Skin of body (tissue), 2 donors: ENCODE results near the gene VARS2. TPM values are rescaled to one million over a fixed set of nuclear protein-coding genes. Genes with fewer than 3 reads are reported as not detected.
A peak's percentile ranks its signal among the peaks of the same experiment; 100 is the strongest.

ENCODE experiments used
- DNase-seq: peaks from one replicate; lab custom pipeline; 2025; lab: John Stamatoyannopoulos, UW
- total RNA-seq: library from RNA; depleted of rRNA; stranded (reverse); fragments of >200 nt; gene quantifications from one replicate; pipeline ENCODE4 v1.2.3, GENCODE V29; 2014

VARS2 gene
- total RNA-seq, 1 donor from 2014 or later = 11.8 TPM

DNA sequence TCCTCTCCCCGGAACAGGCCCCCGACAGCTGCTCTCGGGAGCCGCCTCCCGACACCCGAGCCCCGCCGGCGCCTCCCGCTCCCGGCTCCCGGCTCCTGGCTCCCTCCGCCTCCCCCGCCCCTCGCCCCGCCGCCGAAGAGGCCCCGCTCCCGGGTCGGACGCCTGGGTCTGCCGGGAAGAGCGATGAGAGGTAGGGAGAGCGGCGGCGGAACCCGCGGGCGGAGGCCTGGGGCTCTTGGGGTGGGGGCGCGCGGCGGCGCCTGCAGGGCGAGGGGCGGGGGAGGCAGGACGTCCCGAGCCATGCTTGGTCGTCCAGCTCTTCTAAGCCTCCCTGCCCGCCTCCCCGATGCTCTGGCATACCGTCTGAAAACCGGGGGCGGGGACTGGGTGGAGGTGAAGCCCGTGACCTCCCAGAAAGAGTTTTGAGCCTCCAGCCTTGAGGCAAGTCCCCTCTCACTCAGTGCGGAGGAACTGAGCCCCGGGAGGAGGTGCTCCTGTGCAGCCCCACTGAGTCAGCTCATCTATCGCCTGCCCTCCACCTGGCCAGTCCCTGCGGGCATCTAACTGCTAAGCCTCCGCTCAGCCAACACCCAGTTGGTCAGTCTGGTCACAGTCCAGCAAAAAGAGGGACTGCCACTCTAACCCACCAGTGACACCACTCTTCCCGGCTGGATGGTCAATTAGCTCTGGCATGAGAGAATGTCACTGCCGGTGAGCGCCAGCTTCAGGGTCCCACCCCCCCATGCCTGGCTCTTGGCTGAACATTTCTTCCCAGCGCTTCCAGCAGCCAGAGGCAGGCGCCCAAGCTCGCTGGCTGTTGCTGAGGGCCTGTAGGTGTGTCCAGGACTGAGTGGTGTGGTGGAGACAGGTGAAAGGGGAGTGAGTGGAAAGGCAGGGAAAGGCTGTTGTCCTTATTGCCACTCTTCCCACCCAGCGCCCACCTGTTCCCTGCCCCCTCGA is 29.2 kb upstream of the VARS2 start:
- no peak for DNase-seq

DNA sequence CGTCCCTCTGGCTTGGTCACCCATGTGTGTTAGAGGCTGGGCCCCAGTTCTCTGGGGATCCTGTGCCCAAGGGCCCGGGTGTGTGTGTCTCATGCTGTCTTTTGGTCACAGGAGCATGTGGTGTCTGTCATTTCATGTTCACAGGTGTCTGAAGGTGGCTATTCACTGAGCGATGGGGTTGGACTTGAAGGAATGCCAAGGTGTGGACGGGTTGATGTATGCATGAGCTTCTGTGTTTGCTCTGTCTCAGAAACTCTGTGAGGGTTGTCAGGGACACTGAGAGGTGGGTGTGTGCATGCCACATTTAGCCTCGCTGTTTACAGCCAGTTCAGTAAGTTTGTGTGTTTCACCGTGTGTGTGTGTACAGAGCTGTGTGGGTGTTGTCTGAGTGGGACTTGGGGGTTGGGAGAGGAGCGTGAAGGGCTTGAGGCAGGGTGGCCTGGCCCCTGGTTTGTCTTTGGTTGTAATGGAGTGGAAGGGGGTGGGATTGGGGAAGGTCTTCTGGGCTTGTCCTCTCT is 28.5 kb upstream of the VARS2 start:
- DNase-seq = peak; percentile 37

DNA sequence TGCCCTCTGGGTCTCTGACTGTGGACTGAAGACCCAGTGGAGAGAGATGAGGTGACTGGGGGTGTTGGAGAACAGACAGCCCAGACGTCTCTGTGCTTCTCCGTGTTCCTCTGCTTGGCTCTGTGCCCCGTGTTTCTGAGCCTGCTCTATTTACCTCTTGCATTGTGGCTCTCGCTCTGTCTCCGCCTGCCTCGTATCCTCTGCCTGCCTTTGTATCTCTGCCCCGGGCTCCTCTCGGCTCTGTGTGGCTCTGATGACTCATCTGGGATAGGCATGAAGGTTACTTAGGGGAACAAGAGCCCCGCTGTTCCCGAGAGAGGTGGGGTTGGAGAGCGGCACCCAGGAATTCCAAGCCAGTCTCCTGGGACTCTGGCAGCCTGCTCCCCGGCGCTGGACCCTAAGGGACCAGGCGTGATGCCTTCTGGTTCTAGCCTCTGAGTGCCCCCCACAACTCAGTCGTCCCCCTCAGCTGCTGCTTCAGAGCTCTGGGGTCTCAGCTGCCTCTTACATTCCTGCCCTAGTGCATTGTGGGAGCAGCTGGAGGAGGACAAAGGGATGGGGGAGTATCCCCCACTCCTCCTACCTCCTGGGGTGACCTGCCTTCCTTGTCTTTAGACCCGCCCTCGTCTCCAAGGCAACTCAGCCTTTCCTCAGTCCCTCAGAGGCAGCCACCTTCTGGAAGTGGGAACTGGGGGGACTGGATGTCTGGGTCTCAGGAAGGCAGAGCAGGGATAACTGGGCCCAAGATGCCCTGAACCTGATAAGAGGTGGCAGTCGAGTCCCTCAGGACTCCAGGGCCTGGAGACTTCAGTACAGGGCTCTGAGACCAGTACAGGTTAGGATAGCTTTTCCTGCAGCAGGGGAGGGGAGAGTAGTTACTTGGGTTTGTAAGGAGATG is 27.8 kb upstream of the VARS2 start:
- peak; percentile 37 for DNase-seq

DNA sequence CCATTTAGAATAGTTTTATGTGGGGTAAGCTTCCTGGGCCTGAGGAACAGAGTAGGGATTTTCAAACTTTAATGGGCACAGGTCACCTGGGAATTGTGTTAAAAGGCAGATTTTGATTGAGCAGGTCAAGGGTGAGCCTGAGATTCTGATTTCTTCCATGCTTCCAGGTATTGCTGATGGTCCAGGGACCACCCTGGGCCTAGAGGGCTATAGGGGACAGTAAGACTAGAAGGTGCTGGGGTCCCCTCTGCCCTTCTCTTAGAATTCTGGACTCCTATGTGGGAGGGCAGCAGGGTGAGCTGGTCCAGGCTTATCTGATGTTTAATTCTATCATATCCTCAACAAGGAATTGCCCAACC is 27.2 kb upstream of the VARS2 start:
- DNase-seq = no peak

DNA sequence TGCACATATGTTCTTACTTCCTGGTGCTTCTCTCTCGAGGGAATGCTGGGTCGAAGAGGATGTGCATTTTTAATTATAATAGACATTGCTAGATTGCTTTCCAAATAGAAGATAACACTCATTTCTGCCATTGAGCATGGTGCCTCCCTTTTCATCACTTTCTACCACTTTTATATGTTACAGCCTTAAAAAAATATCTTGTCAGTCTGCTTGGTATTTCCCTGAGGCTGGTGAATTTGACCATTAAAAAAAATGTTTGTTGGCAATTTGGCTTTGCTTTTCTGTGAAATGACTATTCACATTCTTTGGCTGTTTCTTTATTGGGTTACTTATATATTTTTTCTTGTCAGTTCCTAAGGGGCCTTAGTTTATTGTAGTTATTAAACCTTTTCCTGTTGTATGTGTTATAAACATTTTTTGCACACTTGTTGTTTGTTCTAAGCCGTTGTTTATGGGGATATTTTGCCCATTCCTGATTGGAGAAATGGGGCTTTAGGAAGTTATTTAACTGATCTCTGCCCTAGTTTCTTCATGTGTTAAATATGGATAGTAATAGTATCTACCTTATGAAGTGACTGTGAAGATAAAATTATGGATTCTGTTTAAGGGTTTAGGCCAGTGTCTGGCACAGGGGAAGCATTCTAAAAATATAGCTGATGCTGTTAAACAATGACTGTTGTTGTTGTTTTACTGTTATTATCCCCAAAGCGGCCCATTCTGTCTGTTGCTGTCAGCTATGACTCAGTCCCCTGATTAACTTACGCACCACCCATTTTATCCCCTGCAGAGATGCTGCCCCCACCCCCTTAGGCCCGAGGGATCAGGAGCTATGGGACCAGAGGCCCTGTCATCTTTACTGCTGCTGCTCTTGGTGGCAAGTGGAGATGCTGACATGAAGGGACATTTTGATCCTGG is 25.9 kb upstream of the VARS2 start:
- no peak for DNase-seq

DNA sequence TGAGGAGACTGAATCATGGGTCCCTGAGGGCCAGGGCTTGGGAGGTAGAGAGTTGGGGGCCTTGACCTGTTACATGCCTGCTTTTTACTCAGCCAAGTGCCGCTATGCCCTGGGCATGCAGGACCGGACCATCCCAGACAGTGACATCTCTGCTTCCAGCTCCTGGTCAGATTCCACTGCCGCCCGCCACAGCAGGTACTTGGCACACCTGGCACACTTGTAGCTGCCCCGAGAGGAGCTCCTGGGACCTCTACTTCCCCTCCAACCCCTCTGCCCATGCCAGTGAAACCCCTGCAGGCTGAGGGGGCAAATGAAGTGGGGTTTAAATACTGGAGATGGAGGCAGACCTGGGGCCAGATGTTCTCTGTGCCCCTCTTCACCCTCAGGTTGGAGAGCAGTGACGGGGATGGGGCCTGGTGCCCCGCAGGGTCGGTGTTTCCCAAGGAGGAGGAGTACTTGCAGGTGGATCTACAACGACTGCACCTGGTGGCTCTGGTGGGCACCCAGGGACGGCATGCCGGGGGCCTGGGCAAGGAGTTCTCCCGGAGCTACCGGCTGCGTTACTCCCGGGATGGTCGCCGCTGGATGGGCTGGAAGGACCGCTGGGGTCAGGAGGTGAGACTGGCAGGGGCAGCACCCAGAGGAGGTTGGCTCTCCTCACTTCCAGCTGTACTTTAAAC is 25.1 kb upstream of the VARS2 start:
- DNase-seq = no peak

DNA sequence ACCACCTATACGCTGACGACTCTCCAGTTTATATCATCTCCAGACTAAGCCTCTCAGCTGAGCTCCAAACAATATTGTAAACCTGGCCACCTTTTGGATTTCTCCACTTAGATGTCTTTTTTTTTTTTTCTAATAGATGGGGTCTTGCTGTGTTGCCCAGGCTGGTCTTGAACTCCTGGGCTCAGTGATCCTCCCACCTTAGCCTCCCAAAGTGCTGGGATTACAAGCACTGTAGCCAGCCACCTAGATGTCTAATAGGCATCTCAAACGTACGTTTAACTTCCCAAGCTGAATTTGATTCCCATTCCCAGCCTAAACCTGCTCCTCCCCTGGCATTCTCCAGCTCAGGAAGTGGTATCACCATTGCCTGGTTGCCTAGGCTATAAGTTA is 24.5 kb upstream of the VARS2 start:
- no peak for DNase-seq

DNA sequence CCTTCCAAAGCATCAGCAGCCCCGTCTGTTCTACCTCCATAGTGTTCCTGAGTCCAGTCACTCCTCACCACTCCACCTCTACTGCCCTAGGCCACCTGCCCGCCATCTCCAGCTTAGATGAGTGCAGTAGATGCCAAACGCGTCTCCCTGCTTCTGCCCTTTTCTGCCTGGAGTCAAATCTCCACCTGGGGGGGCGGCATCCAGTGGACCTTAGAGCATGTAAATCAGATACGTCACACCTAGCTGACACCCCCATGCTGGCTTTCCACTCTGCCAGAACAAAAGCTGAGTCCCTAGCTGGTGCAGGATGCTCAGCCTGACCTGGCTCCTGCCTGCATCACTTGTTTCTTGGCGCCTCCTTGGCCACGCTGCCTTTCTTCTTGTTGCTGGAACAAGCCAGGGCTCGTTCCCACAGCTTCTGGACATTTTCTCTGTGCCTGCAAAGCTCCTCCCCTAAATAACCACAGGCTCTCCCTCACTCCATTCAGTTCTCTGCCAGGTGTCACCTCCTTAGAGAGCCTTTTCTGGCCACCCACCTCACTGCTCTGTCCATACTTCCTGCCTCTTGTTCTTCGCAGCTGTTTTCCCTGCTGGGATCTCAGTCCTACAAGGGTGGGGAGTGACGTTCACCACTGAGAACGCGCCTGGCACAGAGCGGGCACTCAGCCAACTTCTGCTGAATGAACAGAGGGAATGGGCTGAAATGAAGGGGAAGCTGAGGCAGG is 24.0 kb upstream of the VARS2 start:
- DNase-seq = no peak

DNA sequence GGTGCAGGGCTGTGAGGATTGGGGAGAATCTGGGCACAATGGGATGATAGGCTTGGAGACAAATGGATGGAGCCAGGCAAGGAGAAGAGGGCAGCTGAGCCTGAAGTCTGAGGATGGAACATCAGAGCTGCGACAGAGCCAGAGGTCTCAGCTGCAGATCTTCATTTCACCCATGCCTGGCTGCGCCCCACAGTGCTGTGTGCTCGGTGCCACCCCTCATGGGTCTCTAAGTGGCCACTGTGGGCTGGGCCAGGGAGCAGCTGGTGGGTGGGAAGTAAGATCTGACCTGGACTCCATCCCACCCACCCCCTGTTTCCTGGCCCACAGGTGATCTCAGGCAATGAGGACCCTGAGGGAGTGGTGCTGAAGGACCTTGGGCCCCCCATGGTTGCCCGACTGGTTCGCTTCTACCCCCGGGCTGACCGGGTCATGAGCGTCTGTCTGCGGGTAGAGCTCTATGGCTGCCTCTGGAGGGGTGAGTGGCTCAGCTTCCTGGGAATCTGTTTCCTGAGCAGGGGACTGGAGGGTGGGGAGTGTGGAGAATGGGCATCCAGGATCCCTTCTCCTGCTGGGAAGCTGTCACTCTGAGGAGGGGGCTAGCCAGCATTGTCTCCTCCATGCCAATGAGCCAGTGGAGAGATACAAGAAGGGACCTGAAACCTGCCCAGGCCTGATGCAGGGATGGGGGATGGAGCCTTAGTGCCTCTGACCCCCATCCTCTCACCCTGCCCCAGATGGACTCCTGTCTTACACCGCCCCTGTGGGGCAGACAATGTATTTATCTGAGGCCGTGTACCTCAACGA is 23.2 kb upstream of the VARS2 start:
- no peak for DNase-seq

DNA sequence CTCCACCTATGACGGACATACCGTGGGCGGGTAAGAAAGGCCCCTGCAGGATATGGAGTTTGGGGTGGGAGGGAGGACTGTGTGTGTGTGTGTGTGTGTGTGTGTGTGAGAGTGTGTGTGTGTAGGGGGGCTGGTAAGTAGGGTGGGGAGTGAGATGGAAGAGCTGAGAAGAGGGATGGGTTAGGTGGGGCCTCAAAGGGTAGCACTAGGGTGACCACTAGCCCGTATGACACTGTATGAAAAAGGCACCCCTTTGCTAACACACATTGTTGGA is 22.7 kb upstream of the VARS2 start:
- DNase-seq = no peak

DNA sequence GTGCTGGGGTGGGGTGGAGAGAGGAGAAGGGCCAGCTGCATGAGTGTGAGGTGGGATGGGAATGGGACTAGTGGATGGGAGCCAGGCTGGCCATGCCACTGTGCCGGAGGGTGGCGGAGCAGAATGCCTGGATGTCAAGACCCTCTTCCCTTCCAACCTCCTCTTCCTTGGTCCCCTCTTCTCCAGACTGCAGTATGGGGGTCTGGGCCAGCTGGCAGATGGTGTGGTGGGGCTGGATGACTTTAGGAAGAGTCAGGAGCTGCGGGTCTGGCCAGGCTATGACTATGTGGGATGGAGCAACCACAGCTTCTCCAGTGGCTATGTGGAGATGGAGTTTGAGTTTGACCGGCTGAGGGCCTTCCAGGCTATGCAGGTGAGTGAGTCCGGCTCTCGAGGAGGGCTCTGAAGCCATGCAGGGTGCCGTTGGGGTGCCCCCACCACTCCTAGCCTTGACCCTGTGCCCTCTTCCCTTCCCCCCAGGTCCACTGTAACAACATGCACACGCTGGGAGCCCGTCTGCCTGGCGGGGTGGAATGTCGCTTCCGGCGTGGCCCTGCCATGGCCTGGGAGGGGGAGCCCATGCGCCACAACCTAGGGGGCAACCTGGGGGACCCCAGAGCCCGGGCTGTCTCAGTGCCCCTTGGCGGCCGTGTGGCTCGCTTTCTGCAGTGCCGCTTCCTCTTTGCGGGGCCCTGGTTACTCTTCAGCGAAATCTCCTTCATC is 22.1 kb upstream of the VARS2 start:
- DNase-seq = no peak

DNA sequence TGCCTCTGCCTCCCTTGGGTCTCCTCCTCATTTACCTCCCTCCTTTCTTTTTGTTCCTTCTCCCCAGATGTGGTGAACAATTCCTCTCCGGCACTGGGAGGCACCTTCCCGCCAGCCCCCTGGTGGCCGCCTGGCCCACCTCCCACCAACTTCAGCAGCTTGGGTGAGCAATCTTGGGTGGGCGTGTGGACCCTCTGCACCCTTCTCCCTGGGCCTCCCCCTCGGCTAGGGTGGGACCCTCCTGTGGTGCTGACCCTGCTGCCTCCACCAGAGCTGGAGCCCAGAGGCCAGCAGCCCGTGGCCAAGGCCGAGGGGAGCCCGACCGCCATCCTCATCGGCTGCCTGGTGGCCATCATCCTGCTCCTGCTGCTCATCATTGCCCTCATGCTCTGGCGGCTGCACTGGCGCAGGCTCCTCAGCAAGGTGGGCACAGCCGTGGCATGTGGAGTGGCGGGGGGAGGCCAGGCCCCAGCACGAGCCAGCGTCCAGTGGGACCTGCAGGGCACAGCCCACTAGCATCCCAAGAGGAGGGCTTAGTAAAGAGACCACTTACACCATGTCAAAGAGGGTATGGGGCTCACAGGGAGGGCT is 20.9 kb upstream of the VARS2 start:
- DNase-seq = no peak

DNA sequence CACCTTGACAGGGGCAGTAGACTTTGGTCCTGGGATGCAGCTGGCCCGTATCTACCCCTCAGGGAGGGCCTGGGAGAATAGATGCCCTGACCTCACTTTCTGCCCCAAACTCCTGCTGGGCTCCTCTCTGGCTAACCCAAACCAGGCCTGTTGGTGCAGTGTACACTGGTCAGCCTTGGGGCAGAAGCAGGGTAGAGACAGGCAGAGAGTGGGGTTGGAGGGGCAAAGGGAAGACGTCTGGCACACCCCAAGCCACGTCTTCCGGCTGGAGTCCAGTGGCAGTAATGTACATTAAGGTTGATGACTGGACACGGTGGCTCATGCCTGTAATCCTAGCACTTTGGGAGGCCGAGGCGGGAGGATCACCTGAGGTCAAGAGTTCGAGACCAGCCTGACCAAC is 20.4 kb upstream of the VARS2 start:
- no peak for DNase-seq

DNA sequence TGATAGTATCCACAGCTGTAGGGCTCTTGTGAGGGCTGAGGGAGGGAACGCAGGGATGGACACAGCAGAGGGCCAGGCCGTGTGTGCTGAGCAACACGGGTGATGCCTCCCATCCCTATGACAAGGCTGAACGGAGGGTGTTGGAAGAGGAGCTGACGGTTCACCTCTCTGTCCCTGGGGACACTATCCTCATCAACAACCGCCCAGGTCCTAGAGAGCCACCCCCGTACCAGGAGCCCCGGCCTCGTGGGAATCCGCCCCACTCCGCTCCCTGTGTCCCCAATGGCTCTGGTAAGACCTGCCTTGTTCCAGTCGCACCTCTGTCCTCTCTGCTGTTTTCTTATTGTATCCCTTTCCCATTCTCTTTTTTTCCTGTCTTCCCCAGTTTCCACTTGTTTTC is 19.7 kb upstream of the VARS2 start:
- DNase-seq = no peak

DNA sequence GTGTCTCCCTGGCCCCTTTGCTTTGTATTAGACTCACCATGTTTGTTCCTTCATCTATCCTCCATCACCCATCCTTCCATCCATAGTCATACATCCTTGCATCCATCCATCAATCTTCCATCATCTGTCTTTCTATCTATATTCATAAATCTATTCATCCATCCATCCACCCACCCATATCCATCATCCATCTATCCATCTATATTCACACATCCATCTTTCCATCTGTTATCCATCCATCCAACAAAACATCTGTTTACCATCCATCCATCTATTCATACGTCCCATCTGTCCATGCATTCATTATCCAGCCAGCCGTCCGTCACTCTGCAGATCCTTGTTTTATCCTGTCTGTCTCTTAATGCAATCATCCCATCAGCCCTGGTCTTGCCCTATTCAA is 19.1 kb upstream of the VARS2 start:
- no peak for DNase-seq

DNA sequence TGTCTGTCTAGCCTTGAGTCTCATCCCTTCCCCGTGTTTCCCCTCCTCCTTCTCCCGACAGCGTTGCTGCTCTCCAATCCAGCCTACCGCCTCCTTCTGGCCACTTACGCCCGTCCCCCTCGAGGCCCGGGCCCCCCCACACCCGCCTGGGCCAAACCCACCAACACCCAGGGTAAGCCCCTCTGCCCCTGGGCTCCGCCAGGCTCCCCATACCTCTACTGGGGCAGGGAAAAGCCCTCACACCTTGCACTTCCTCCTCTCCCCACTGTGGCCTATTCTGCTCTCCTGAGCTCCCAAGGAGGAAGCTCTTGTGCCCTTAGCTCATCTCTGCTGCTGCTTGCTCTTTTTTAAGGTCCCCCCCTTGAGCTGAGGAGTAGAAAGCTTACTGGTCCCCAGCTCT is 18.7 kb upstream of the VARS2 start:
- no peak for DNase-seq

DNA sequence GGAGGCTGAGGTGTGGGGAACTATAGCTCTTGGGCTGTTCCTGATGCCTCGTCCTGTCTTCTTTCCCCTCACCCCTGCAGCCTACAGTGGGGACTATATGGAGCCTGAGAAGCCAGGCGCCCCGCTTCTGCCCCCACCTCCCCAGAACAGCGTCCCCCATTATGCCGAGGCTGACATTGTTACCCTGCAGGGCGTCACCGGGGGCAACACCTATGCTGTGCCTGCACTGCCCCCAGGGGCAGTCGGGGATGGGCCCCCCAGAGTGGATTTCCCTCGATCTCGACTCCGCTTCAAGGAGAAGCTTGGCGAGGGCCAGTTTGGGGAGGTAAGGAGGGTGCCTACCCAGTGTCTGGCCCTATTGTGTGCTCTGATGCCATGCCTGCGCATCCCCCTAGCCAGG is 17.5 kb upstream of the VARS2 start:
- no peak for DNase-seq

DNA sequence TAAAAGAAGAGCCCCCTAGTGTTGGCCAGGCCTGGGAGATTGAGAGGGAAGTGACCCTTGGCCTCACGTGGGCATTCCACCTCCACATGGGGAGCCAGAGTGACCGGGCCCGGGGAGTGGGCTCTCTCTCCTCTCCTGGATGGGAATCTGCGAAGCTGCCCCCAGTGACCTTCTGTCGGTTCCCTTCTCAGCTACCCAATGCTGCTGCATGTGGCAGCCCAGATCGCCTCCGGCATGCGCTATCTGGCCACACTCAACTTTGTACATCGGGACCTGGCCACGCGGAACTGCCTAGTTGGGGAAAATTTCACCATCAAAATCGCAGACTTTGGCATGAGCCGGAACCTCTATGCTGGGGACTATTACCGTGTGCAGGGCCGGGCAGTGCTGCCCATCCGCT is 16.2 kb upstream of the VARS2 start:
- no peak for DNase-seq
